Stomach smooth muscle (tissue), 2 donors: ENCODE data around the gene INSC.

Experiments
- H3K27ac ChIP-seq: one replicate; pipeline ENCODE4 v1.7.0; 2013; ENCODE audit warnings: mild to moderate bottlenecking, low read length, inconsistent platforms
- H3K27me3 ChIP-seq, 2 donors: one replicate each; pipeline ENCODE4 v1.7.0; 2013; ENCODE audit warnings: low read length in 2 of 2; ENCODE audit not compliant: insufficient read depth in 2 of 2, control insufficient read depth in 1 of 2
- H3K36me3 ChIP-seq, 2 donors: one replicate each; pipeline ENCODE4 v1.7.0; 2013; ENCODE audit warnings: low read length in 2 of 2; ENCODE audit not compliant: control insufficient read depth in 2 of 2, insufficient read depth in 2 of 2
- H3K4me1 ChIP-seq: one replicate; pipeline ENCODE4 v1.7.0; 2013; ENCODE audit warnings: low read length; ENCODE audit not compliant: control insufficient read depth, insufficient read depth
- H3K4me3 ChIP-seq, 2 donors: one replicate each; pipeline ENCODE4 v1.7.0; 2013; ENCODE audit warnings: low read length in 2 of 2
- H3K9ac ChIP-seq, 2 donors: one replicate each; pipeline ENCODE4 v1.7.0; 2013; ENCODE audit warnings: low read length in 2 of 2, mild to moderate bottlenecking in 1 of 2
- H3K9me3 ChIP-seq, 2 donors: one replicate each; pipeline ENCODE4 v1.7.0; 2013; ENCODE audit warnings: low read length in 2 of 2; ENCODE audit not compliant: control insufficient read depth in 2 of 2
- donor health status: healthy.
- donor health status: Pancreatic carcinoma.

INSC gene

DNA sequence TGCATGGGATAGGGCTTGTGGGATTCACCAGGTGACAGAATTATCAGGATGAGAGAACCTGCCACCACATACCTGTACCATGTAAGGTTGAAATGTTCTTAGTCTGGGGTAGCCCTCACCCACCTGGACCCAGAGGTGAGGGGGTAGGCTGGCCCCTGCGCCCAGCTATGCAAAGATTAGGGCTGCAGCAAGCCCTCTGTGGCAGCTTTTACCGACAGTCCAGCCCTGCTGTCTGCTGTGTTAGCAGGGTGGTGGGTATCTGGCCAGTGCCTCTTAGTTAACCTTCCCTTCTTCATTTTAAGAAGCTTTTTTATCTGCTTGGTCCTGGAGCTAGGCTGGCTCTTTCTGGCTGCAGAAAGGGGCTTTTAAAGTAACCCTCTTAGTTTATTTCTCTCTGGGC is 13.9 kb downstream of the INSC start:
- H3K9ac ChIP-seq = no peak overlapping the region
- H3K36me3 ChIP-seq = no peaks in the 10 kb centered on the region
- H3K4me1 ChIP-seq = no peaks in the 10 kb centered on the region
- H3K27ac ChIP-seq = no peak overlapping the region
- peaks cover 4% of the 10 kb centered on the region in 2 donors for H3K27me3 ChIP-seq
- no peaks in the 10 kb centered on the region for H3K9me3 ChIP-seq
- no peak overlapping the region for H3K4me3 ChIP-seq

DNA sequence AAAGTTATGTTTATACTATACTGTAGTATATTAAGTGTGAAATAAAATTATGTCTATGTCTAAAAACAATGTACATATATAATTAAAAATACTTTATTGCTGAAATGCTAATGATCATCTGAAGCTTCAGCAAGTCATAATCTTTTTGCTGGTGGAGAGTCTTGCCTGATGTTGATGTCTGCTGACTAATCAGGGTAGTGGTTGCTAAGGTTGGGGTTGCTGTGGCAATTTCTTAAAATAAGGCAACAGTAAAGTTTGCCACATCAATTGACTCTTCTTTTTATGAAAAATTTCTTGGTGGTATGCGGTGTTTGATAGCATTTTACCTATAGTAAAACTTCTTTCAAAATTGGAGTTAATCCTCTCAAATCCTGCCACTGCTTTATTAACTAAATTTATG is 21.4 kb downstream of the INSC start:
- Histone ChIP-seq H3K27me3 (no peaks in the 10 kb centered on the region), H3K9me3 (no peaks in the 10 kb centered on the region), H3K36me3 (no peaks in the 10 kb centered on the region), H3K4me1 (no peaks in the 10 kb centered on the region), H3K27ac (no peak overlapping the region), H3K4me3 (no peak overlapping the region), H3K9ac (no peak overlapping the region)

DNA sequence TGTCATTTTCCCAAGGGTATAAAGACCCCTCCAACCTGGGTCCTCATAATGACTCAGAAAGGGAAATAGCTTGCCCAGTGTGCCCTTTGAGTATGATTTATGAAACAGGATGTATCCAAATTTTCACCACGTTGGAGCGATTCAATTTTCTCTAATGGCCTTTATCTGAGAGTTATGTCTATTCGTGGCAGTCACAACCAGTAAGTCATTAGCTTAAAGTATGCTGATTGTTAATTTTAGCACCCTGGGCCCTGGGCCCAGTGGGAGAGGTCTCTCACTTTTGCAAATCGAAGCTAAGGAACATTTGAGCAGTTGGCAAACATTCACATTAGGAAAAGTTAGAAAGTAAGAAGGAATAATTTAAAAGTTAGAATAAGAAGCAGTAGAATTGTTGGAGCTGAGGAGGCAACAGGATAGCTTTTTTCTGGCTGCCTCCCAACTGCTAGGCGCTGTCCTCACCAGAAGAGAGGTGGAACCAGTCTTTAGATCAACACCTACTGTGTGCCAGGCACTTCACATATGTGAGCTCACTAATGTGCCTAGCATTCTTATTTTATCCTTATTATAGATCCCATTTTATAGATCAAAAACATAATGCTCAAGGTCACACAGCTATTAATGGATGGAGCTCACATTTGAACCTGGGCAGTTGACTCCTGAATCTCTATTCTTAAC is 24.5 kb downstream of the INSC start:
- H3K27me3 ChIP-seq = no peaks in the 10 kb centered on the region
- no peak overlapping the region for H3K9ac ChIP-seq
- no peak overlapping the region for H3K27ac ChIP-seq
- no peaks in the 10 kb centered on the region for H3K9me3 ChIP-seq
- no peaks in the 10 kb centered on the region for H3K36me3 ChIP-seq
- no peaks in the 10 kb centered on the region for H3K4me1 ChIP-seq
- no peak overlapping the region for H3K4me3 ChIP-seq

DNA sequence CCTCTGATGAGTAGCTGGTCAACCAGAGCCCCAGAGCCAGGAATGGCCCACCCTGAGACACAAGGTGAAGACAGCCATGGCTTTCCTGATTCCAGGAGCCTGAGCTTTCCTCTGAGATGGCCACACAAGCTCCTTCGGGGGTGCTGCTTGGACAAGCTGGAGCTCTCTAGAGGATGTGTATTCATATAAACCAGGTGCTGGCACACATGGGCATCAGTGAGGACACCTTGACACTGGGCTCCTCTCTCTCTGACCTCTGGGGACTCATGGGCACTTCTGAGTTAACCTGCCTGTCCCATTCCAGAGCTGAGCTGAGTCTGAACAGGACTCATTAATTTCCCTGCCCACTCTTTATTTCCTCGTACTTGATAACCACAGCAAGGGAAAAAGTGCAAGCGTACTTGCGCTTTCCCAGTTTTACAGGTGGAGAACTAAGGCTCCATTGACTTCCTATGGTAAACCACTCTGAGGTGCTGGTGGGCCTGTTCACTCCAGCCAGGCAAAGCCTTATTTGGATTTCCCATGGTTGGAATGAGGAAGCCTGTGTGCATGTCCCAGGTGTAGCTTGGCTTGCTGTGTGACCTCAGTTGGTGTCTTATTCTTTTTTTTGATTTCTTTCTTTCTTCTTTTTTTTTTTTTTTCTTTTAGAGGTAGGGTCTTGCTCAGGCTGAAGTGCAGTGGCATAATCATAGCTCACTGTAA is 25.4 kb downstream of the INSC start:
- Histone ChIP-seq H3K4me1 (no peaks in the 10 kb centered on the region), H3K36me3 (no peaks in the 10 kb centered on the region), H3K27me3 (no peaks in the 10 kb centered on the region), H3K4me3 (no peak overlapping the region), H3K9ac (no peak overlapping the region), H3K27ac (no peak overlapping the region), H3K9me3 (no peaks in the 10 kb centered on the region)

DNA sequence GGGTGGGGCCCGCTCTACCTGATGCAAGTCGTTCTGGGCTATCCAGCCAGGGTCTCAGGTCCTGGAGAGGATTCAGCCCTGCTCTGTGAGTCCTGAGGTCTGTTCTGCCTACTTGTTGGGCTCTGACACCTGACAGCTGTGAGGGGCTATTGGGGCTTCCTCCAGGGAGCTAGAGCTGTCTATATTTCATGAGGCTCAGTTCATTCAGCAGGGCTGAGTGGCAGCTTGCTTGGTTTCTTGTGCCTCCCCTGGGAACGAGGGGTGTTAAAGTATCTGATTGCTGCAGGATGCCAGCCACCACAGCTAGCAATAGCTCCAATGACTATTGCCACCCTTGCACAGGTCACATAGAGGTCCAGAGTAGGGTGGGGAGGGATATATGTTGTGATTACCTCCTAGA is 26.7 kb downstream of the INSC start:
- H3K4me3 ChIP-seq = no peak overlapping the region
- H3K9me3 ChIP-seq = no peaks in the 10 kb centered on the region
- H3K27me3 ChIP-seq = no peaks in the 10 kb centered on the region
- H3K27ac ChIP-seq = no peak overlapping the region
- H3K4me1 ChIP-seq = no peaks in the 10 kb centered on the region
- no peak overlapping the region for H3K9ac ChIP-seq
- no peaks in the 10 kb centered on the region for H3K36me3 ChIP-seq

DNA sequence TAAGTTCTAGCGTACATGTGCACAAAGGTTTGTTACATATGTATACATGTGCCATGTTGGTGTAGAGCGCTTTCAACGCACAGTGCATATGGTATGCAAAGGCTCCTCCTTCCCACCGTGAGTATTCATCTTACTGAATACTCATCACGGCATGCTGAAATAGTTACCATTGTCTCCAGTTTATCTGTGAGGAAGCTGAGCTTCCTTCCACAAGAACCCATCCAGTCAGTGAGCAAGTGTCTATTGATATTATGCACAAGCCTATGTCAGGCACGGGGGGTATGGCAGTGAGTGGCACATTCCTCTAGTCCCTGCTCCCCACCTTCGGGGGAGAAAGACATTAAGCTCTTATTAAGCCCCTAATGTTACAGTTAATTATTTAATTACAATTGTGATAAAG is 28.1 kb downstream of the INSC start:
- Histone ChIP-seq H3K27me3 (no peaks in the 10 kb centered on the region), H3K27ac (no peak overlapping the region), H3K9me3 (no peaks in the 10 kb centered on the region), H3K4me1 (no peaks in the 10 kb centered on the region), H3K4me3 (no peak overlapping the region), H3K9ac (no peak overlapping the region), H3K36me3 (no peaks in the 10 kb centered on the region)

DNA sequence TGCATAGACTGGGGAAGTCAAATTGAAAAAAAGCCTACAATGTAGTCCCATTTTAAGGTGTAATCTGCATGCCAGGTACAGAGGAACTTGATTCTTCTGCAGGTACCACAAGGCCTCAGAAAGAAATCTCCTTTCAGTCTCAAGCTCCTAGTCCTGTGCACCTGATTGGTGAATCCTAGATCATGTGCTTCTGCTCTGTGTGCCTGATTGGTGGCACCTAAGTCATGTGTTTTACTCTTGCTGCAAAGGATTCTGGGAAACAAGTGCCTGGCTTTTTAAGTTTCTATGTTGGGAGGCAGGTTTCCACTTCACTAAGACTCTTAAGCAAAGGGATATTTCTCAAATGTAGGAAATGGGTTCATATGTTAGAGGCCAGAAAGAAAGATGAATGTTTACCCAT is 29.1 kb downstream of the INSC start:
- Histone ChIP-seq H3K27ac (no peak overlapping the region), H3K9me3 (no peaks in the 10 kb centered on the region), H3K4me3 (no peak overlapping the region), H3K27me3 (no peaks in the 10 kb centered on the region), H3K4me1 (no peaks in the 10 kb centered on the region), H3K9ac (no peak overlapping the region), H3K36me3 (no peaks in the 10 kb centered on the region)

DNA sequence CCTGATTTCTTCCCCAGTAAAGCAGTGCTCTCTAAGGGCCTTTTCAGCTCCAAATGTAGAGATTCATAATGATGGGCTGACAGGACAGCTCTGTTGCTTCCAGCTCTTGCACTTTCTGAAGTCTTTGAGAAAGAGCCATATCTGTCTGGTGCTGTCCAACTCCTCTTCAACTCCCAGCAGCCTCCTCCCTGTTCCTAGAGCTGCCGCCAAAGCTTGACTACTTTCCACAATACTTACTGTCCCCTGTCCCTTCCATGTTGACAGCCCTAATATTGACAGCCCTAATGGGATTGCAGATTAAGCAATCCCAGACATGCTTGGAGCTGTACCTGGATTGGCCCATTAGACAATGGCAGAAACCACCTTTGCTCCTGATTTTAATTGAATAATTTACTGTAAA is 29.6 kb downstream of the INSC start:
- Histone ChIP-seq H3K9ac (no peak overlapping the region), H3K4me3 (no peak overlapping the region), H3K9me3 (no peaks in the 10 kb centered on the region), H3K27me3 (no peaks in the 10 kb centered on the region), H3K36me3 (no peaks in the 10 kb centered on the region), H3K4me1 (no peaks in the 10 kb centered on the region), H3K27ac (no peak overlapping the region)

DNA sequence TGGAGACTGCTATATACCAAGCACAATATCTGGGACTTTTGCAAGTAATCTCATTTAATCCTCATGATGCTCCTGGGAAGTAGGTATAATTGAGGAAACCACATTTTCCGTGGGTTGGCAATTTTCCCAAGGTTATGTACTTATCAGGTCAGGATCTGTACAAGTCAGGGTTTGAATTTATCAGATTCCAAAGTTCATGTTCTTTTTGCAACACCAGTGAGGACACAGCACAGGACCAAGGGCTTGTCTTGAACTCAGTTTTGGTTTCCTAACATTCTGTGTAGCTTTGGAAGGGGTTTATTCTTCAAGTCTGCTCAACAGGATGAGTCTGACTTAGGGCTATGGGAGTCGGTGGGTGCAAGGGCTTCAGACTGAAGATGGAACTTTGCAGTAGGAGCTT is 30.4 kb downstream of the INSC start:
- Histone ChIP-seq H3K9me3 (no peaks in the 10 kb centered on the region), H3K9ac (no peak overlapping the region), H3K4me3 (no peak overlapping the region), H3K27me3 (no peaks in the 10 kb centered on the region), H3K27ac (no peak overlapping the region), H3K36me3 (no peaks in the 10 kb centered on the region), H3K4me1 (no peaks in the 10 kb centered on the region)

DNA sequence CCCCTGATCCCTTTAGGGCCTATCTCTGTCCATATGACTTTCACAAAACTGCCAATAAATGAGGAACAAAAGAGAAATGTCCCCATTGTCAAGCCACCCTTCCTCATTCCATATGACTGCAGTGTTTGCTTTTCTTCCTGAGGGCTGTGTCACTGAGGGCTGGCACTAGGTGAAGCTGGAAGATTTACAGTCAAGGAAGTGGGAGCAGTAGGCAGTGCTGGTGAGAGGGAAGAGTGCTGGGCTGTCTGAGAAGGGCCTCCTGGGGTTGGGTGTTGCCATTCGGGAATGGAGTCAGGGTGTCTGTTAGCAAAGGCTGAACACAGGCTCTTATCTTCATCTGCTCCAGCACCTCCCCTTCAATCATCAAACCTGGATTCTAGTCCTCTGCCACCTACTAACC is 30.9 kb downstream of the INSC start:
- H3K27me3 ChIP-seq = no peaks in the 10 kb centered on the region
- H3K4me1 ChIP-seq = no peaks in the 10 kb centered on the region
- no peak overlapping the region for H3K27ac ChIP-seq
- no peaks in the 10 kb centered on the region for H3K36me3 ChIP-seq
- no peak overlapping the region for H3K9ac ChIP-seq
- no peaks in the 10 kb centered on the region for H3K9me3 ChIP-seq
- H3K4me3 ChIP-seq = no peak overlapping the region

DNA sequence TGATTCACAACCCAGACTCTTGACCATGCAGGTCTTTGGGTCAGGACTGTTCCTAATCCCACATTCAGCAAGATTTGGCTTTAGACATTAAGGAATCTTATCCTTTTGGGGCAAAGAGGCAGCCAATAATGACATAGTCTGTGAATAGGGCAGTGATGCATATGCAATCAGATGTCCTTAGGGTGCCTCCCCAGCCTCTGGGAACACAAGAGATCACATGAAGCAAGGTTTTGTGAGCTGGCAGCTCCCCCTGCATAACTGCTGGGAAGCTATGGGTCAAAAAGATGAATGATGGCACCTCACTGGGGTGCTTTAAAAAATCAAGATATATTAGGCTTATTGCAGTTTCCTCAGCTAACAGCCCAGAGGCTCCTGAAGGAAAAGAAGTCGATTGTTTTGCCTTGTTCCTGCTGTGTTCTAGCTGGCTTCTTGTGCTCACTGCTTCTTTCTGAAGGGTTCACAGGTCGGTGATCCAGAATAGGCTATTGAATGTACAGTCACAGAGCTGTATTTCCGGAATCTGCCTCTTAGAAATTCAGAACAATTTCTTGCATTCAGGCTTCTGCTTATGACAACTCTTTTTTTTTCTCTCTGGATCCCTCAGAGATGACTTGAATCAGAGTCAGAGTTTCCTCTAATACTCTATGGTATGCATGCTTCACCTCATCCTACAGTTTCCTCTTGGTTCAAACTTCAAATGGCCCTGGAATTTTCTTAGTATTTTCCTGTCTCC is 31.7 kb downstream of the INSC start:
- Histone ChIP-seq H3K9me3 (no peaks in the 10 kb centered on the region), H3K36me3 (no peaks in the 10 kb centered on the region), H3K27ac (no peak overlapping the region), H3K4me1 (no peaks in the 10 kb centered on the region), H3K27me3 (no peaks in the 10 kb centered on the region), H3K9ac (no peak overlapping the region), H3K4me3 (no peak overlapping the region)
